GM18858 (cell line): ENCODE measurements around the gene TCIRG1.

Experiments
- ATAC-seq: cut with Tn5 transposase; IDR thresholded peaks from one replicate; pipeline ENCODE4 v1.9.1; 2021; ENCODE audit not compliant: unreplicated experiment

The TCIRG1 gene

GRCh38 chr11:68036141-68036716, 2.6 kb upstream of the TCIRG1 start:
- no peak for ATAC-seq

- ATAC-seq = no peak
Observed at GRCh38 chr11:68036717-68037239, 2.0 kb upstream of the TCIRG1 start.

- ATAC-seq = no peak
Observed at GRCh38 chr11:68037411-68038225, 1.2 kb upstream of the TCIRG1 start.

- ATAC-seq = no peak
Observed at GRCh38 chr11:68038226-68038717, 553 bp upstream of the TCIRG1 start.

- ATAC-seq = no peak
Observed at GRCh38 chr11:68039526-68040086, 781 bp downstream of the TCIRG1 start.

- no peak for ATAC-seq
Observed at GRCh38 chr11:68040101-68040956, 1.5 kb downstream of the TCIRG1 start.

- ATAC-seq = no peak
Observed at GRCh38 chr11:68040957-68041591, 2.2 kb downstream of the TCIRG1 start.

- no peak for ATAC-seq
Observed at GRCh38 chr11:68041617-68042218, 2.9 kb downstream of the TCIRG1 start.

- ATAC-seq = no peak
Observed at GRCh38 chr11:68042219-68043028, 3.6 kb downstream of the TCIRG1 start.

GRCh38 chr11:68043029-68043348, 4.2 kb downstream of the TCIRG1 start:
- no peak for ATAC-seq

GRCh38 chr11:68043349-68044144, 4.7 kb downstream of the TCIRG1 start:
- no peak for ATAC-seq

- no peak for ATAC-seq
Observed at GRCh38 chr11:68044145-68044813, 5.5 kb downstream of the TCIRG1 start.

GRCh38 chr11:68044898-68045351, 6.1 kb downstream of the TCIRG1 start:
- no peak for ATAC-seq

GRCh38 chr11:68047437-68048290, 8.8 kb downstream of the TCIRG1 start:
- no peak for ATAC-seq

- ATAC-seq = no peak
Observed at GRCh38 chr11:68048681-68049508, 10.1 kb downstream of the TCIRG1 start.
